Measurements from ENCODE around the gene CLTCL1.
A peak's percentile ranks its signal among the peaks of the same experiment; 100 is the strongest.

CLTCL1 gene

GRCh38 chr22:19194766-19195536, 96.6 kb downstream of the CLTCL1 start:
- DNase-seq, result no peak

GRCh38 chr22:19193879-19194278, 97.6 kb downstream of the CLTCL1 start:
- DNase-seq, result no peak

GRCh38 chr22:19187716-19188563, 103.6 kb downstream of the CLTCL1 start:
- DNase-seq, result no peak

- no peak for DNase-seq
These were observed 107.1 kb downstream of the CLTCL1 start for GRCh38 chr22:19184276-19184997.

GRCh38 chr22:19183216-19183615, 108.3 kb downstream of the CLTCL1 start:
- DNase-seq, result no peak

- DNase-seq, result no peak
These were observed 108.9 kb downstream of the CLTCL1 start for GRCh38 chr22:19182472-19183157.

GRCh38 chr22:19181786-19182471, 109.6 kb downstream of the CLTCL1 start:
- DNase-seq, result no peak

- no peak for DNase-seq
These were observed 110.6 kb downstream of the CLTCL1 start for GRCh38 chr22:19180740-19181410.

- no peak for DNase-seq
These were observed 111.3 kb downstream of the CLTCL1 start for GRCh38 chr22:19180234-19180633.

- DNase-seq, result peak; percentile 59
These were observed 111.9 kb downstream of the CLTCL1 start for GRCh38 chr22:19179497-19180048.

GRCh38 chr22:19178657-19179496, 112.6 kb downstream of the CLTCL1 start, which contains the start of gene SLC25A1:
Gene SLC25A1, minus strand, starts transcription at chr22:19178736. Its CDS starts 63 bp downstream, at chr22:19178673.
- peak; percentile 90 for DNase-seq

GRCh38 chr22:19178065-19178656, 113.4 kb downstream of the CLTCL1 start:
- DNase-seq, result no peak

GRCh38 chr22:19177164-19178064, 114.1 kb downstream of the CLTCL1 start:
- DNase-seq, result no peak

GRCh38 chr22:19176732-19177131, 114.8 kb downstream of the CLTCL1 start:
- DNase-seq, result no peak

GRCh38 chr22:19176175-19176643, 115.3 kb downstream of the CLTCL1 start:
- no peak for DNase-seq

- DNase-seq, result no peak
These were observed 115.8 kb downstream of the CLTCL1 start for GRCh38 chr22:19175602-19176174.

- no peak for DNase-seq
These were observed 116.4 kb downstream of the CLTCL1 start for GRCh38 chr22:19175026-19175601.
